Mesothelial cell of epicardium (in vitro differentiated cells): ENCODE results near the gene METTL21C. TPM values are rescaled to one million over a fixed set of nuclear protein-coding genes. Genes with fewer than 3 reads are reported as not detected.

Source experiments
- DNase-seq, 2 experiments: peaks; one replicate each; pipeline ENCODE4 v3.0.0; 2021; ENCODE audit warnings: low spot score in 2 of 2; ENCODE audit not compliant: unreplicated experiment in 2 of 2
- H3K27ac Mint-ChIP-seq: 2 replicates; pipeline ENCODE4 v1.8.0; 2021; ENCODE audit warnings: mixed read lengths
- H3K27me3 Mint-ChIP-seq: 2 replicates; pipeline ENCODE4 v1.8.0; 2021; ENCODE audit warnings: low read depth, mixed read lengths
- H3K36me3 Mint-ChIP-seq: 2 replicates; pipeline ENCODE4 v1.8.0; 2021; ENCODE audit warnings: mixed read lengths
- H3K4me1 Mint-ChIP-seq: 2 replicates; pipeline ENCODE4 v1.8.0; 2021; ENCODE audit warnings: mixed read lengths
- H3K4me3 Mint-ChIP-seq: 2 replicates; pipeline ENCODE4 v1.8.0; 2021; ENCODE audit warnings: mild to moderate bottlenecking, moderate library complexity, mixed read lengths
- H3K9me3 Mint-ChIP-seq: 2 replicates; pipeline ENCODE4 v1.8.0; 2021; ENCODE audit warnings: mixed read lengths
- total RNA-seq: library from RNA; stranded (reverse); gene quantifications from 3 replicates; pipeline ENCODE4 v1.2.1, GENCODE V29; 2021
- TF ChIP-seq, protein P1 (sequence below): fragments of 200-600 bp; sonication (generic); IDR thresholded peaks from one replicate; pipeline ENCODE4 v1.5.0; 2021; ENCODE audit warnings: antibody characterized with exemption; ENCODE audit not compliant: unreplicated experiment

The METTL21C gene
- total RNA-seq, 1 donor from 2014 or later, result not detected

GRCh38 chr13:102697929-102698648 lies 3.2 kb upstream of the METTL21C start:
- Mint-ChIP-seq H3K27me3 (no peaks in the 10 kb centered on the region), H3K4me3 (no peak overlapping the region), H3K27ac (no peak overlapping the region), H3K36me3 (peaks cover 4% of the 10 kb centered on the region), H3K9me3 (peaks cover 8% of the 10 kb centered on the region), H3K4me1 (peaks cover 41% of the 10 kb centered on the region)
- TF ChIP-seq, protein P1, sequence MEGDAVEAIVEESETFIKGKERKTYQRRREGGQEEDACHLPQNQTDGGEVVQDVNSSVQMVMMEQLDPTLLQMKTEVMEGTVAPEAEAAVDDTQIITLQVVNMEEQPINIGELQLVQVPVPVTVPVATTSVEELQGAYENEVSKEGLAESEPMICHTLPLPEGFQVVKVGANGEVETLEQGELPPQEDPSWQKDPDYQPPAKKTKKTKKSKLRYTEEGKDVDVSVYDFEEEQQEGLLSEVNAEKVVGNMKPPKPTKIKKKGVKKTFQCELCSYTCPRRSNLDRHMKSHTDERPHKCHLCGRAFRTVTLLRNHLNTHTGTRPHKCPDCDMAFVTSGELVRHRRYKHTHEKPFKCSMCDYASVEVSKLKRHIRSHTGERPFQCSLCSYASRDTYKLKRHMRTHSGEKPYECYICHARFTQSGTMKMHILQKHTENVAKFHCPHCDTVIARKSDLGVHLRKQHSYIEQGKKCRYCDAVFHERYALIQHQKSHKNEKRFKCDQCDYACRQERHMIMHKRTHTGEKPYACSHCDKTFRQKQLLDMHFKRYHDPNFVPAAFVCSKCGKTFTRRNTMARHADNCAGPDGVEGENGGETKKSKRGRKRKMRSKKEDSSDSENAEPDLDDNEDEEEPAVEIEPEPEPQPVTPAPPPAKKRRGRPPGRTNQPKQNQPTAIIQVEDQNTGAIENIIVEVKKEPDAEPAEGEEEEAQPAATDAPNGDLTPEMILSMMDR, result no peak
- no peak for DNase-seq

- no peaks in the 10 kb centered on the region for H3K27me3 Mint-ChIP-seq
- TF ChIP-seq, protein P1, result no peak
- peaks cover 4% of the 10 kb centered on the region for H3K36me3 Mint-ChIP-seq
- no peak for DNase-seq
- peaks cover 44% of the 10 kb centered on the region for H3K4me1 Mint-ChIP-seq
- no peak overlapping the region for H3K27ac Mint-ChIP-seq
- peaks cover 8% of the 10 kb centered on the region for H3K9me3 Mint-ChIP-seq
- H3K4me3 Mint-ChIP-seq, result no peak overlapping the region
Measured at GRCh38 chr13:102697264-102697663, 2.4 kb upstream of the METTL21C start.

DNA sequence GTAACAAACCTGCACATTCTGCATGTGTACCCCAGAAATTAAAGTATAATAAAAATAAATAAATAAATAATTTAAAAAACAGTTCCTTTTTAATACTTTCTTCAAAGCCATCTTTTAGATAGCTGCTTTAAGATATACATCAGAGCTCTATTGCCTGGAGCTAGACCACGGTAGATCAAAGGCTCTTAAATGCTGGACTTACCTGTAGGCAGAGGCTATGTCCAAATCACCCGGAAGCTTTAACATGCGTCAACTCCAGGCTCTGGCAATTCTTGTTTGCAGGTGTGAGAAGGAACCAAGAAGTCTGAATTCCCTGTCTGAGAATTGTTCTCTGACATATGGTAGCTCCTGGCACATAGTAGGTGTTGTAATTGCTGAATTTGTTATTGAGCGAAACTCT lies 1.6 kb upstream of the METTL21C start:
- Mint-ChIP-seq H3K4me3 (no peak overlapping the region), H3K9me3 (peaks cover 8% of the 10 kb centered on the region), H3K27me3 (no peaks in the 10 kb centered on the region), H3K36me3 (peaks cover 4% of the 10 kb centered on the region), H3K4me1 (peaks cover 43% of the 10 kb centered on the region), H3K27ac (no peak overlapping the region)
- TF ChIP-seq, protein P1, result no peak
- no peak for DNase-seq

DNA sequence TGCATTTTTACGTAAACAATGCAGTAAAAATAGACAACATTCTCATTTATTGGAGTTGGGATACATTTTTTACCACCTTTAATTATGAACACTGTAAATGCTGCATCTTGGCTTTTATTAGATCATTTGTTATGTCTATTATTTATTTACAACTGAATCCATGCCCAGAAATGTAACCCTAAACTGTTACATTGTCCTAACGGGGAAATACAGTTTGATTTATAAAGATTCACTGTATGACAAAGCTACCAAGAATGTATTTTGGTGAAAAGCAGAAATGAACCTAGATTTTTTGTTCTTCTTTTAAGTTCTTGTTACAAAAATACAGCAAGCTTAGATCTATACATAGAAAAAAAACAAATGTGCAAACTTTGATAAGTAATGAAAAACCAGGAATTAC lies 1.1 kb downstream of the METTL21C start:
- TF ChIP-seq, protein P1, result no peak
- DNase-seq, result no peak
- H3K9me3 Mint-ChIP-seq, result peaks cover 7% of the 10 kb centered on the region
- peaks cover 20% of the 10 kb centered on the region for H3K4me1 Mint-ChIP-seq
- H3K27me3 Mint-ChIP-seq, result no peaks in the 10 kb centered on the region
- peaks cover 4% of the 10 kb centered on the region for H3K36me3 Mint-ChIP-seq
- no peak overlapping the region for H3K4me3 Mint-ChIP-seq
- H3K27ac Mint-ChIP-seq, result no peak overlapping the region

- H3K27ac Mint-ChIP-seq, result no peak overlapping the region
- peaks cover 20% of the 10 kb centered on the region for H3K4me1 Mint-ChIP-seq
- no peaks in the 10 kb centered on the region for H3K27me3 Mint-ChIP-seq
- TF ChIP-seq, protein P1, result no peak
- H3K36me3 Mint-ChIP-seq, result peaks cover under 1% of the 10 kb centered on the region
- H3K9me3 Mint-ChIP-seq, result peaks cover 2% of the 10 kb centered on the region
- no peak for DNase-seq
- H3K4me3 Mint-ChIP-seq, result no peak overlapping the region
Measured at GRCh38 chr13:102693250-102693649, 1.6 kb downstream of the METTL21C start.

- Mint-ChIP-seq H3K36me3 (no peaks in the 10 kb centered on the region), H3K4me3 (no peak overlapping the region), H3K9me3 (no peaks in the 10 kb centered on the region), H3K27ac (no peak overlapping the region), H3K27me3 (no peaks in the 10 kb centered on the region), H3K4me1 (peaks cover 20% of the 10 kb centered on the region)
- no peak for DNase-seq
- TF ChIP-seq, protein P1, result no peak
Measured at GRCh38 chr13:102692491-102692826, 2.4 kb downstream of the METTL21C start.
